HepG2 (cell line): ENCODE data around the gene SNRNP25. TPM values are rescaled to one million over a fixed set of nuclear protein-coding genes. Genes with fewer than 3 reads are reported as not detected.
A peak's percentile ranks its signal among the peaks of the same experiment; 100 is the strongest.

Experiments used
- ADNP ChIP-seq: sonication (generic); formaldehyde crosslinking; IDR thresholded peaks from 2 replicates; pipeline ENCODE4 v1.4.0; 2020; ENCODE audit warnings: missing genetic modification reagents
- CREB1 ChIP-seq, 2 experiments: fragments of 450-650 bp in 1 of 2; IDR thresholded peaks; 2 replicates each; pipeline ENCODE4 v1.6.1; 2016 to 2017; ENCODE audit warnings: control low read depth in 1 of 2, mild to moderate bottlenecking in 1 of 2, missing compliant biosample characterization in 1 of 2, missing genetic modification characterization in 1 of 2
- CREB3 ChIP-seq: sonication (generic); formaldehyde crosslinking; IDR thresholded peaks from 2 replicates; pipeline ENCODE4 v1.5.0; 2020; ENCODE audit warnings: missing genetic modification reagents
- DRAP1 ChIP-seq: IDR thresholded peaks from 2 replicates; pipeline ENCODE4 v1.6.1; 2016; ENCODE audit warnings: missing genetic modification reagents, missing compliant biosample characterization
- ESRRA ChIP-seq: sonication (generic); formaldehyde crosslinking; IDR thresholded peaks from 2 replicates; pipeline ENCODE4 v1.5.1; 2020; ENCODE audit warnings: mild to moderate bottlenecking, low read depth, missing genetic modification reagents
- FOXO1 ChIP-seq: sonication (generic); formaldehyde crosslinking; IDR thresholded peaks from 2 replicates; pipeline ENCODE4 v1.4.0; 2020; ENCODE audit warnings: missing genetic modification reagents
- GLMP ChIP-seq: sonication (generic); formaldehyde crosslinking; IDR thresholded peaks from 2 replicates; pipeline ENCODE4 v1.9.0; 2021; ENCODE audit warnings: missing genetic modification reagents, mild to moderate bottlenecking, borderline replicate concordance
- HES4 ChIP-seq: sonication (generic); formaldehyde crosslinking; IDR thresholded peaks from 2 replicates; pipeline ENCODE4 v1.9.0; 2021; ENCODE audit warnings: mild to moderate bottlenecking, missing genetic modification reagents, borderline replicate concordance
- MXD1 ChIP-seq: sonication (generic); formaldehyde crosslinking; IDR thresholded peaks from 2 replicates; pipeline ENCODE4 v1.4.0; 2020; ENCODE audit warnings: mild to moderate bottlenecking, missing genetic modification reagents
- NPAS2 ChIP-seq: sonication (generic); formaldehyde crosslinking; IDR thresholded peaks from 2 replicates; pipeline ENCODE4 v1.8.0; 2022; ENCODE audit warnings: mild to moderate bottlenecking, missing genetic modification reagents, borderline replicate concordance
- ZBTB7B ChIP-seq: sonication (generic); formaldehyde crosslinking; IDR thresholded peaks from 2 replicates; pipeline ENCODE4 v1.4.0; 2020; ENCODE audit warnings: missing genetic modification reagents
- ZNF446 ChIP-seq: sonication (generic); formaldehyde crosslinking; IDR thresholded peaks from 2 replicates; pipeline ENCODE4 v1.5.0; 2020; ENCODE audit warnings: mild to moderate bottlenecking, missing genetic modification reagents
- ZNF496 ChIP-seq: sonication (generic); formaldehyde crosslinking; IDR thresholded peaks from 2 replicates; pipeline ENCODE4 v1.8.1; 2023; ENCODE audit warnings: mild to moderate bottlenecking, moderate library complexity, missing genetic modification reagents; ENCODE audit not compliant: insufficient replicate concordance
- ZNF563 ChIP-seq: sonication (generic); formaldehyde crosslinking; IDR thresholded peaks from 2 replicates; pipeline ENCODE4 v1.8.0; 2022; ENCODE audit warnings: mild to moderate bottlenecking, moderate library complexity, missing genetic modification reagents
- ZNF619 ChIP-seq: sonication (generic); formaldehyde crosslinking; IDR thresholded peaks from 2 replicates; pipeline ENCODE4 v1.4.0; 2020; ENCODE audit warnings: mild to moderate bottlenecking, missing genetic modification reagents
- ZNF878 ChIP-seq: sonication (generic); formaldehyde crosslinking; IDR thresholded peaks from 2 replicates; pipeline ENCODE4 v1.8.1; 2023; ENCODE audit warnings: mild to moderate bottlenecking, missing genetic modification reagents, moderate library complexity
- polyA plus RNA-seq, 8 experiments: library from polyadenylated mRNA; depleted of rRNA in 3 of 8; stranded (reverse) in 7 of 8; unstranded in 1 of 8; fragments of >200 nt; fragmentation: Illumina TruSeq in 4 of 8; extraction: Trizol in 4 of 8; gene quantifications; 2 replicates each; pipeline versions ENCODE4 v1.2.1 to v1.2.3, GENCODE V29; 2011 to 2016; ENCODE audit warnings: low read depth in 4 of 8, missing spikeins in 1 of 8, mixed read lengths in 1 of 8; ENCODE audit not compliant: insufficient read depth in 1 of 8
- total RNA-seq, 5 experiments: library from RNA; depleted of rRNA; stranded (reverse); fragments of >200 nt; fragmentation: Illumina TruSeq; extraction: Trizol; gene quantifications; 2 replicates each; pipeline ENCODE4 v1.2.3, GENCODE V29; 2016; ENCODE audit warnings: low read depth in 1 of 5
- TF ChIP-seq, protein P1 (sequence below): sonication (generic); formaldehyde crosslinking; IDR thresholded peaks from 2 replicates; pipeline ENCODE4 v1.8.0; 2022; ENCODE audit warnings: low read depth, missing genetic modification reagents
- TF ChIP-seq, protein P2 (sequence below): sonication (generic); formaldehyde crosslinking; IDR thresholded peaks from 2 replicates; pipeline ENCODE4 v1.9.0; 2021; ENCODE audit warnings: mild to moderate bottlenecking, missing genetic modification reagents

The SNRNP25 gene
- total and polyA plus RNA-seq, 2 of the 13 experiments (the other 11 are each of a cell fraction or from before 2014, with no cell fraction given) = 34.1 to 97.4 TPM

- TF ChIP-seq, protein P1, sequence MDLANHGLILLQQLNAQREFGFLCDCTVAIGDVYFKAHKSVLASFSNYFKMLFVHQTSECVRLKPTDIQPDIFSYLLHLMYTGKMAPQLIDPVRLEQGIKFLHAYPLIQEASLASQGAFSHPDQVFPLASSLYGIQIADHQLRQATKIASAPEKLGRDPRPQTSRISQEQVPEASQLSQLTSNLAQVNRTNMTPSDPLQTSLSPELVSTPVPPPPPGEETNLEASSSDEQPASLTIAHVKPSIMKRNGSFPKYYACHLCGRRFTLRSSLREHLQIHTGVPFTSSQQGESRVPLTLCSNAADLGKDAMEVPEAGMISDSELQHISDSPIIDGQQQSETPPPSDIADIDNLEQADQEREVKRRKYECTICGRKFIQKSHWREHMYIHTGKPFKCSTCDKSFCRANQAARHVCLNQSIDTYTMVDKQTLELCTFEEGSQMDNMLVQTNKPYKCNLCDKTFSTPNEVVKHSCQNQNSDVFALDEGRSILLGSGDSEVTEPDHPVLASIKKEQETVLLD = no peak
- TF ChIP-seq MXD1 (CRISPR knock-in tag) (no peak), ZNF878 (CRISPR knock-in tag) (no peak), ZNF619 (CRISPR knock-in tag) (no peak), GLMP (CRISPR knock-in tag) (no peak), ESRRA (CRISPR knock-in tag) (no peak), ZBTB7B (CRISPR knock-in tag) (peak; percentile 8; the same call in 1 of the 2 replicates), CREB1 (IDR thresholded peaks at IDR 0.05) (no peak), CREB1 (CRISPR knock-in tag; IDR thresholded peaks at IDR 0.05) (no peak), DRAP1 (CRISPR knock-in tag) (peak; percentile 61), HES4 (CRISPR knock-in tag) (no peak), NPAS2 (CRISPR knock-in tag) (no peak), FOXO1 (CRISPR knock-in tag) (0 out of 2 replicates have a peak, but pooled peaks have one; percentile 35), ADNP (CRISPR knock-in tag) (no peak), CREB3 (no peak), ZNF496 (CRISPR knock-in tag) (no peak), ZNF446 (no peak), ZNF563 (CRISPR knock-in tag) (peak; percentile 53; the same call in 1 of the 2 replicates)
- TF ChIP-seq, protein P2, sequence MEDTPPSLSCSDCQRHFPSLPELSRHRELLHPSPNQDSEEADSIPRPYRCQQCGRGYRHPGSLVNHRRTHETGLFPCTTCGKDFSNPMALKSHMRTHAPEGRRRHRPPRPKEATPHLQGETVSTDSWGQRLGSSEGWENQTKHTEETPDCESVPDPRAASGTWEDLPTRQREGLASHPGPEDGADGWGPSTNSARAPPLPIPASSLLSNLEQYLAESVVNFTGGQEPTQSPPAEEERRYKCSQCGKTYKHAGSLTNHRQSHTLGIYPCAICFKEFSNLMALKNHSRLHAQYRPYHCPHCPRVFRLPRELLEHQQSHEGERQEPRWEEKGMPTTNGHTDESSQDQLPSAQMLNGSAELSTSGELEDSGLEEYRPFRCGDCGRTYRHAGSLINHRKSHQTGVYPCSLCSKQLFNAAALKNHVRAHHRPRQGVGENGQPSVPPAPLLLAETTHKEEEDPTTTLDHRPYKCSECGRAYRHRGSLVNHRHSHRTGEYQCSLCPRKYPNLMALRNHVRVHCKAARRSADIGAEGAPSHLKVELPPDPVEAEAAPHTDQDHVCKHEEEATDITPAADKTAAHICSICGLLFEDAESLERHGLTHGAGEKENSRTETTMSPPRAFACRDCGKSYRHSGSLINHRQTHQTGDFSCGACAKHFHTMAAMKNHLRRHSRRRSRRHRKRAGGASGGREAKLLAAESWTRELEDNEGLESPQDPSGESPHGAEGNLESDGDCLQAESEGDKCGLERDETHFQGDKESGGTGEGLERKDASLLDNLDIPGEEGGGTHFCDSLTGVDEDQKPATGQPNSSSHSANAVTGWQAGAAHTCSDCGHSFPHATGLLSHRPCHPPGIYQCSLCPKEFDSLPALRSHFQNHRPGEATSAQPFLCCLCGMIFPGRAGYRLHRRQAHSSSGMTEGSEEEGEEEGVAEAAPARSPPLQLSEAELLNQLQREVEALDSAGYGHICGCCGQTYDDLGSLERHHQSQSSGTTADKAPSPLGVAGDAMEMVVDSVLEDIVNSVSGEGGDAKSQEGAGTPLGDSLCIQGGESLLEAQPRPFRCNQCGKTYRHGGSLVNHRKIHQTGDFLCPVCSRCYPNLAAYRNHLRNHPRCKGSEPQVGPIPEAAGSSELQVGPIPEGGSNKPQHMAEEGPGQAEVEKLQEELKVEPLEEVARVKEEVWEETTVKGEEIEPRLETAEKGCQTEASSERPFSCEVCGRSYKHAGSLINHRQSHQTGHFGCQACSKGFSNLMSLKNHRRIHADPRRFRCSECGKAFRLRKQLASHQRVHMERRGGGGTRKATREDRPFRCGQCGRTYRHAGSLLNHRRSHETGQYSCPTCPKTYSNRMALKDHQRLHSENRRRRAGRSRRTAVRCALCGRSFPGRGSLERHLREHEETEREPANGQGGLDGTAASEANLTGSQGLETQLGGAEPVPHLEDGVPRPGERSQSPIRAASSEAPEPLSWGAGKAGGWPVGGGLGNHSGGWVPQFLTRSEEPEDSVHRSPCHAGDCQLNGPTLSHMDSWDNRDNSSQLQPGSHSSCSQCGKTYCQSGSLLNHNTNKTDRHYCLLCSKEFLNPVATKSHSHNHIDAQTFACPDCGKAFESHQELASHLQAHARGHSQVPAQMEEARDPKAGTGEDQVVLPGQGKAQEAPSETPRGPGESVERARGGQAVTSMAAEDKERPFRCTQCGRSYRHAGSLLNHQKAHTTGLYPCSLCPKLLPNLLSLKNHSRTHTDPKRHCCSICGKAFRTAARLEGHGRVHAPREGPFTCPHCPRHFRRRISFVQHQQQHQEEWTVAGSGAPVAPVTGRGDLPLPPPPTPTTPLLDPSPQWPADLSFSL (CRISPR knock-in tag) = no peak
These were observed 23.1 kb downstream of the SNRNP25 start (continued) for GRCh38 chr16:76535-77272.
